ENCODE results near the gene CCDC142. TPM values are rescaled to one million over a fixed set of nuclear protein-coding genes. Genes with fewer than 3 reads are reported as not detected.
"Not testable (repeated sequence)": the region's sequence is repeated elsewhere in the genome, so short reads cannot be mapped to it uniquely, and the experiment has no call there.

The CCDC142 gene
- total and polyA plus RNA-seq, 11 donors = 4.4 to 13.4 (median 6.4) TPM

- Histone ChIP-seq H3K27ac (no peak overlapping the region), H3K9me3 (no peaks in the 10 kb centered on the region), H3K4me1 (peaks cover 0 to 9% (median 0%) of the 10 kb centered on the region in 12 donors), H3K36me3 (no peaks in the 10 kb centered on the region), H3K27me3 (peaks cover 0 to 8% (median 0%) of the 10 kb centered on the region in 9 donors), H3K4me3 (no peak overlapping the region)
- no peak for ATAC-seq
- TF ChIP-seq, protein P1, sequence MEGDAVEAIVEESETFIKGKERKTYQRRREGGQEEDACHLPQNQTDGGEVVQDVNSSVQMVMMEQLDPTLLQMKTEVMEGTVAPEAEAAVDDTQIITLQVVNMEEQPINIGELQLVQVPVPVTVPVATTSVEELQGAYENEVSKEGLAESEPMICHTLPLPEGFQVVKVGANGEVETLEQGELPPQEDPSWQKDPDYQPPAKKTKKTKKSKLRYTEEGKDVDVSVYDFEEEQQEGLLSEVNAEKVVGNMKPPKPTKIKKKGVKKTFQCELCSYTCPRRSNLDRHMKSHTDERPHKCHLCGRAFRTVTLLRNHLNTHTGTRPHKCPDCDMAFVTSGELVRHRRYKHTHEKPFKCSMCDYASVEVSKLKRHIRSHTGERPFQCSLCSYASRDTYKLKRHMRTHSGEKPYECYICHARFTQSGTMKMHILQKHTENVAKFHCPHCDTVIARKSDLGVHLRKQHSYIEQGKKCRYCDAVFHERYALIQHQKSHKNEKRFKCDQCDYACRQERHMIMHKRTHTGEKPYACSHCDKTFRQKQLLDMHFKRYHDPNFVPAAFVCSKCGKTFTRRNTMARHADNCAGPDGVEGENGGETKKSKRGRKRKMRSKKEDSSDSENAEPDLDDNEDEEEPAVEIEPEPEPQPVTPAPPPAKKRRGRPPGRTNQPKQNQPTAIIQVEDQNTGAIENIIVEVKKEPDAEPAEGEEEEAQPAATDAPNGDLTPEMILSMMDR (IDR thresholded peaks at IDR 0.05) = no peak
- no peak for TF ChIP-seq POLR2A (IDR thresholded peaks at IDR 0.05)
- 87 to 91% (median 89%) methylated on average over 5 of the region's 5 CpGs for WGBS, 4 donors
- no peak for DNase-seq
- intact Hi-C loops (cut with DNase I) = no loop called here
These were observed 35.4 kb downstream of the CCDC142 start for GRCh38 chr2:74447230-74447999.

GRCh38 chr2:74444498-74445318, 38.1 kb downstream of the CCDC142 start:
- no peak for ATAC-seq

DNA sequence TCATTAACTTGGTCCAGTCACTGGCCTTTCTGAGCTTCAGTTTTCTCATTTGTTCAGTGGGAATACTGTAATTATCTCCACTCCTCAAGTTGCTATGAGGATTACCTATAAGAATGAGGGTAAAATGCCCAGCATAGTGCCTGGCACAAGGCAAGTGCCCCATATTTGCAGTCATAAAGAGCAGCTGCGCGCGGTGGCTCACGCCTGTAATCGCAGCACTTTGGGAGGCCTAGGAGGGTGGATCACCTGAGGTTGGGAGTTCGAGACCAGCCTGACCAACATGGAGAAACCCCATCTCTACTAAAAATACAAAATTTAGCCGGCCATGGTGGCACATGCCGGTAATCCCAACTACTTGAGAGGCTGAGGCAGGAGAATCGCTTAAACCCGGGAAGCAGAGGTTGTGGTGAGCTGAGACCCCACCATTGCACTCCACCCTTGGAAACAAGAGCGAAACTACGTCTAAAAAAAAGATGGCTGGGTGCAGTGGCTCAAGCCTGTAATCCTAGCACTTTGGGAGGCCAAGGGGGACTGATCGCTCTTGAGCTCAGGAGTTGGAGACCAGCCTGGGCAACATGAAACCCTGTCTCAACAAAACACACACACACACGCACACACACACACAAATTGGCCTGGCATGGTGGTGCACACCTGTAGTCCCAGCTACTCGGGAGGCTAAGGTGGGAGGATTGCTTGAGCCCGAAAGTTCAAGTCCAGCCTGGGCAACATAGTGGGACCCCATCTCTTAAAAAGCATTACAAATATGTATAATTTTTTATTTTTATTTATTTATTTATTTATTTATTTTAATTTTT, 40.1 kb downstream of the CCDC142 start:
- peaks cover 0 to 40% (median 0%) of the 10 kb centered on the region in 9 donors for H3K27me3 ChIP-seq
- peaks cover 0 to 50% (median 32%) of the 10 kb centered on the region in 12 donors for H3K4me1 ChIP-seq
- H3K9me3 ChIP-seq; DNase-seq; H3K36me3 ChIP-seq; ATAC-seq; intact Hi-C loops (cut with DNase I): not testable (repeated sequence)
- peak overlapping the region in 8 of 12 donors; percentile 57 to 72 (median 61) for H3K4me3 ChIP-seq
- H3K27ac ChIP-seq = peak overlapping the region in 6 of 12 donors; percentile 83 to 92 (median 86)
- WGBS, 4 donors = 91 to 97% (median 95%) methylated on average over 16 of the region's 16 CpGs

More at GRCh38 chr2:74444498-74445318, 38.1 kb downstream of the CCDC142 start:
- no peak for DNase-seq
- Histone ChIP-seq H3K27me3 (peaks cover 0 to 35% (median 0%) of the 10 kb centered on the region in 9 donors), H3K4me3 (no peak overlapping the region), H3K4me1 (peaks cover 0 to 33% (median 20%) of the 10 kb centered on the region in 12 donors), H3K9me3 (no peaks in the 10 kb centered on the region), H3K36me3 (no peaks in the 10 kb centered on the region), H3K27ac (no peak overlapping the region)
- intact Hi-C loops (cut with DNase I) = no loop called here
- TF ChIP-seq POLR2A (IDR thresholded peaks at IDR 0.05) = no peak
- TF ChIP-seq, protein P1 (IDR thresholded peaks at IDR 0.05) = no peak
- 33 to 51% (median 42%) methylated on average over 5 of the region's 5 CpGs for WGBS, 4 donors

Measured in heart left ventricle (tissue), 16 donors.